ENCODE measurements around the gene RPL3.

Gene RPL3

GRCh38 chr22:39281126-39281525 lies 38.3 kb downstream of the RPL3 start:
- POLR2A ChIA-PET, result no interaction called here
- CTCF ChIA-PET, result no interaction called here
- no peak for TF ChIP-seq CTCF (IDR thresholded peaks at IDR 0.05; ENCODE audit: insufficient read depth, low read length, missing control alignments)

GRCh38 chr22:39280250-39280649 lies 39.2 kb downstream of the RPL3 start:
- H3K4me3 ChIP-seq (ENCODE audit: low read depth, low read length), result no peak overlapping the region
- CTCF ChIA-PET, result interaction anchor here (1.6 to 1.8 kb wide), 2 partner anchors 10 to 11 kb away, joined by 3 to 4 read pairs; no protein-coding TSS in a partner anchor
- TF ChIP-seq CTCF (IDR thresholded peaks at IDR 0.05; ENCODE audit: insufficient read depth, low read length, missing control alignments), result no peak
- DNase-seq (ENCODE audit: low read depth, low spot score), result no peak
- POLR2A ChIA-PET, result no interaction called here

More at GRCh38 chr22:39281126-39281525, 38.3 kb downstream of the RPL3 start:
- H3K4me3 ChIP-seq (ENCODE audit: low read depth, low read length), result no peak overlapping the region
- DNase-seq (ENCODE audit: low read depth, low spot score), result no peak

GRCh38 chr22:39279170-39279850 lies 40.1 kb downstream of the RPL3 start:
- H3K4me3 ChIP-seq (ENCODE audit: low read depth, low read length), result no peak overlapping the region
- DNase-seq (ENCODE audit: low read depth, low spot score), result no peak
- POLR2A ChIA-PET, result no interaction called here
- CTCF ChIA-PET, result interaction anchor here (1.6 to 1.8 kb wide), 3 partner anchors 10 to 37 kb away, joined by 3 to 4 read pairs (median 4); no protein-coding TSS in a partner anchor
- no peak for TF ChIP-seq CTCF (IDR thresholded peaks at IDR 0.05; ENCODE audit: insufficient read depth, low read length, missing control alignments)

- TF ChIP-seq CTCF (IDR thresholded peaks at IDR 0.05; ENCODE audit: insufficient read depth, low read length, missing control alignments), result no peak
- ChIA-PET CTCF (interaction anchor here (1.8 to 2.1 kb wide), 2 partner anchors 38 to 107 kb away, joined by 4 read pairs; no protein-coding TSS in a partner anchor), POLR2A (interaction anchor here (1.2 kb wide), 1 partner anchor 42 kb away, joined by 3 read pairs; the partner anchor contains the start of gene RPL3)
- H3K4me3 ChIP-seq (ENCODE audit: low read depth, low read length), result no peak overlapping the region
- DNase-seq (ENCODE audit: low read depth, low spot score), result no peak
Measured at GRCh38 chr22:39278040-39278439, 41.4 kb downstream of the RPL3 start.

- ChIA-PET POLR2A (interaction anchor here (0.7 kb wide), 1 partner anchor 38 kb away, joined by 3 read pairs; no protein-coding TSS in a partner anchor), CTCF (interaction anchor here (1.0 to 2.1 kb wide), 2 partner anchors 39 to 106 kb away, joined by 3 to 4 read pairs; no protein-coding TSS in a partner anchor)
- H3K4me3 ChIP-seq (ENCODE audit: low read depth, low read length), result no peak overlapping the region
- peak; percentile 59 for DNase-seq (ENCODE audit: low read depth, low spot score)
- no peak for TF ChIP-seq CTCF (IDR thresholded peaks at IDR 0.05; ENCODE audit: insufficient read depth, low read length, missing control alignments)
Measured at GRCh38 chr22:39277142-39277607, 42.2 kb downstream of the RPL3 start.

GRCh38 chr22:39276440-39277141 lies 42.8 kb downstream of the RPL3 start:
- CTCF ChIA-PET, result interaction anchor here (1.0 to 2.1 kb wide), 2 partner anchors 39 to 105 kb away, joined by 3 to 4 read pairs; no protein-coding TSS in a partner anchor

More at GRCh38 chr22:39276440-39277141, 42.8 kb downstream of the RPL3 start:
- POLR2A ChIA-PET, result no interaction called here
- TF ChIP-seq CTCF (IDR thresholded peaks at IDR 0.05; ENCODE audit: insufficient read depth, low read length, missing control alignments), result no peak
- H3K4me3 ChIP-seq (ENCODE audit: low read depth, low read length), result no peak overlapping the region
- no peak for DNase-seq (ENCODE audit: low read depth, low spot score)
